Naive thymus-derived CD8-positive, alpha-beta T cell (primary cell): ENCODE data around the gene NLRP7. TPM values are rescaled to one million over a fixed set of nuclear protein-coding genes. Genes with fewer than 3 reads are reported as not detected.
"Not testable (repeated sequence)": the region's sequence is repeated elsewhere in the genome, so short reads cannot be mapped to it uniquely, and the experiment has no call there.

ENCODE experiments used
- ATAC-seq, 2 donors: fragments of 150-1000 bp; cut with Tn5 transposase in 1 of 2; sonication (Bioruptor Pico), chemical (Tn5 transposase) in 1 of 2; 1 replicate in 1 of 2; 2 replicates in 1 of 2; pipeline ENCODE4 v1.10.0; 2021; ENCODE audit warnings: mild to moderate bottlenecking in 2 of 2, moderate library complexity in 2 of 2
- POLR2A ChIA-PET: fragments of 350-600 bp; sonication (Branson Sonifier 250); formaldehyde crosslinking; loops from one replicate; lab custom pipeline; 2021; ENCODE audit warnings: antibody characterized with exemption; lab: Charles Lee
- DNase-seq, 10 donors: peaks; one replicate each; pipeline versions ENCODE4 v3.0.0 to v3.0.0-alpha.2; 2020 to 2022
- H3K27ac Mint-ChIP-seq, 10 donors: one replicate each; pipeline ENCODE4 v1.8.0; 2020 to 2022; ENCODE audit warnings: mild to moderate bottlenecking in 10 of 10, mixed read lengths in 10 of 10, moderate library complexity in 4 of 10, inconsistent platforms in 1 of 10
- H3K27me3 Mint-ChIP-seq, 5 donors: one replicate each; pipeline ENCODE4 v1.8.0; 2021 to 2022; ENCODE audit warnings: mixed read lengths in 5 of 5
- H3K36me3 Mint-ChIP-seq, 3 donors: one replicate each; pipeline ENCODE4 v1.8.0; 2020 to 2022; ENCODE audit warnings: mixed read lengths in 3 of 3, mild to moderate bottlenecking in 2 of 3, inconsistent platforms in 1 of 3
- H3K4me1 Mint-ChIP-seq, 4 donors: one replicate each; pipeline ENCODE4 v1.8.0; 2021 to 2022; ENCODE audit warnings: mixed read lengths in 4 of 4
- H3K4me3 Mint-ChIP-seq, 10 donors: one replicate each; pipeline ENCODE4 v1.8.0; 2020 to 2022; ENCODE audit warnings: mild to moderate bottlenecking in 10 of 10, mixed read lengths in 10 of 10, moderate library complexity in 6 of 10, inconsistent platforms in 1 of 10
- H3K9me3 Mint-ChIP-seq, 9 donors: one replicate each; pipeline ENCODE4 v1.8.0; 2020 to 2022; ENCODE audit warnings: mixed read lengths in 9 of 9, mild to moderate bottlenecking in 3 of 9, inconsistent platforms in 1 of 9, moderate library complexity in 1 of 9
- polyA plus RNA-seq, 3 donors: library from polyadenylated mRNA; unstranded; fragments of 300-500 nt; fragmentation: Illumina TruSeq; gene quantifications; one replicate each; pipeline ENCODE4 v1.2.3, GENCODE V29; 2021
- total RNA-seq, 8 experiments: library from RNA in 2 of 8; stranded (reverse) in 2 of 8; gene quantifications; one replicate each; pipeline ENCODE4 v1.2.3 and lab custom pipeline; 2021 to 2026

The NLRP7 gene
- total RNA-seq (not detected), polyA plus RNA-seq (under 1 TPM in 1 of 3 donors, not detected in 2; 0.09 TPM), total RNA-seq (lab: John Stamatoyannopoulos, UW) (0 to 0.06 (median 0) reads per million in 6 experiments)

- POLR2A ChIA-PET, result no interaction called here
- Mint-ChIP-seq H3K27ac (peak within 1 kb of the TSS in 1 of 10 donors; percentile 44), H3K36me3 (no peaks in the 10 kb centered on the region), H3K4me1 (no peaks in the 10 kb centered on the region), H3K9me3 (no peaks in the 10 kb centered on the region), H3K27me3 (peaks cover 0 to 5% (median 0%) of the 10 kb centered on the region in 5 donors), H3K4me3 (no peak within 1 kb of the TSS)
- ATAC-seq (no peak), DNase-seq (no peak)
These were observed at the start of gene NLRP7 for GRCh38 chr19:54947381-54947780. NLRP7 (minus strand) TSS chr19:54947530.

- Mint-ChIP-seq H3K4me3 (no peak overlapping the region), H3K9me3 (peaks cover 0 to 47% (median 9%) of the 10 kb centered on the region in 9 donors), H3K27ac (no peak overlapping the region), H3K27me3 (peaks cover under 1 to 10% (median 9%) of the 10 kb centered on the region in 5 donors), H3K36me3 (peaks cover 11 to 41% (median 25%) of the 10 kb centered on the region in 3 donors), H3K4me1 (no peaks in the 10 kb centered on the region)
- ATAC-seq (no peak), DNase-seq (no peak)
- POLR2A ChIA-PET, result no interaction called here
These were observed 48.2 kb upstream of the NLRP7 start for GRCh38 chr19:54995561-54995960.

- Mint-ChIP-seq H3K27me3 (peaks cover 0 to 13% (median 4%) of the 10 kb centered on the region in 5 donors), H3K36me3 (peaks cover 4 to 47% (median 34%) of the 10 kb centered on the region in 3 donors), H3K9me3 (peaks cover 0 to 32% (median 7%) of the 10 kb centered on the region in 9 donors)
- H3K27ac Mint-ChIP-seq, POLR2A ChIA-PET, H3K4me3 Mint-ChIP-seq, H3K4me1 Mint-ChIP-seq, DNase-seq, ATAC-seq: not testable (repeated sequence)
These were observed 42.2 kb upstream of the NLRP7 start for GRCh38 chr19:54989531-54989930.

- POLR2A ChIA-PET, H3K27ac Mint-ChIP-seq, H3K4me1 Mint-ChIP-seq, DNase-seq, H3K27me3 Mint-ChIP-seq, H3K4me3 Mint-ChIP-seq, ATAC-seq: not testable (repeated sequence)
- Mint-ChIP-seq H3K36me3 (peaks cover 4 to 43% (median 15%) of the 10 kb centered on the region in 3 donors), H3K9me3 (peaks cover 0 to 11% (median 0%) of the 10 kb centered on the region in 9 donors)
These were observed 35.2 kb upstream of the NLRP7 start for GRCh38 chr19:54982562-54982961.

- POLR2A ChIA-PET, H3K9me3 Mint-ChIP-seq, ATAC-seq, H3K27me3 Mint-ChIP-seq, DNase-seq: not testable (repeated sequence)
- H3K36me3 Mint-ChIP-seq, result peaks cover 0 to 28% (median 4%) of the 10 kb centered on the region in 3 donors
- peak overlapping the region in 9 of 10 donors; percentile 44 to 88 (median 61) for H3K27ac Mint-ChIP-seq
- H3K4me3 Mint-ChIP-seq, result peak overlapping the region; percentile 28 to 78 (median 59)
- peaks cover 3 to 16% (median 15%) of the 10 kb centered on the region in 4 donors for H3K4me1 Mint-ChIP-seq
These were observed 26.1 kb upstream of the NLRP7 start for GRCh38 chr19:54973229-54974090.

- Mint-ChIP-seq H3K4me1 (peaks cover 3 to 16% (median 15%) of the 10 kb centered on the region in 4 donors), H3K36me3 (peaks cover 0 to 16% (median 4%) of the 10 kb centered on the region in 3 donors)
- DNase-seq, H3K4me3 Mint-ChIP-seq, POLR2A ChIA-PET, H3K27me3 Mint-ChIP-seq, ATAC-seq, H3K9me3 Mint-ChIP-seq, H3K27ac Mint-ChIP-seq: not testable (repeated sequence)
These were observed 24.1 kb upstream of the NLRP7 start for GRCh38 chr19:54971446-54971845.

GRCh38 chr19:54969647-54970046 is 22.3 kb upstream of the NLRP7 start:
- no peak for DNase-seq
- peaks cover 0 to 5% (median 0%) of the 10 kb centered on the region in 5 donors for H3K27me3 Mint-ChIP-seq
- POLR2A ChIA-PET, result no interaction called here
- H3K4me1 Mint-ChIP-seq, result peaks cover 3 to 16% (median 14%) of the 10 kb centered on the region in 4 donors
- H3K4me3 Mint-ChIP-seq, result no peak overlapping the region
- H3K36me3 Mint-ChIP-seq, result peaks cover 0 to 11% (median 4%) of the 10 kb centered on the region in 3 donors
- no peak for ATAC-seq
- peaks cover 0 to 4% (median 0%) of the 10 kb centered on the region in 9 donors for H3K9me3 Mint-ChIP-seq
- H3K27ac Mint-ChIP-seq, result peak overlapping the region in 1 of 10 donors; percentile 66

- Mint-ChIP-seq H3K4me1 (no peaks in the 10 kb centered on the region), H3K4me3 (peak overlapping the region in 6 of 10 donors; percentile 9 to 72 (median 18)), H3K36me3 (peaks cover 0 to 11% (median 4%) of the 10 kb centered on the region in 3 donors), H3K27ac (no peak overlapping the region), H3K27me3 (peaks cover 0 to 3% (median 0%) of the 10 kb centered on the region in 5 donors), H3K9me3 (peaks cover 0 to 7% (median 0%) of the 10 kb centered on the region in 9 donors)
- no peak for ATAC-seq
- no peak for DNase-seq
- POLR2A ChIA-PET, result no interaction called here
These were observed 20.3 kb upstream of the NLRP7 start for GRCh38 chr19:54967611-54968010.

GRCh38 chr19:54965055-54965454 is 17.7 kb upstream of the NLRP7 start:
- H3K4me1 Mint-ChIP-seq, H3K27me3 Mint-ChIP-seq, DNase-seq, H3K27ac Mint-ChIP-seq, H3K36me3 Mint-ChIP-seq, H3K4me3 Mint-ChIP-seq, H3K9me3 Mint-ChIP-seq, POLR2A ChIA-PET: not testable (repeated sequence)
- ATAC-seq, result peak; percentile 73 to 74

- ATAC-seq, result peak in 1 of 2 donors; percentile 37
- peaks cover 2 to 22% (median 11%) of the 10 kb centered on the region in 5 donors for H3K27me3 Mint-ChIP-seq
- H3K9me3 Mint-ChIP-seq, result peaks cover 0 to 6% (median 0%) of the 10 kb centered on the region in 9 donors
- POLR2A ChIA-PET, result no interaction called here
- peaks cover 3 to 15% (median 7%) of the 10 kb centered on the region in 4 donors for H3K4me1 Mint-ChIP-seq
- DNase-seq, result no peak
- H3K36me3 Mint-ChIP-seq, result no peaks in the 10 kb centered on the region
- peak overlapping the region in 6 of 10 donors; percentile 7 to 52 (median 22) for H3K4me3 Mint-ChIP-seq
- H3K27ac Mint-ChIP-seq, result peak overlapping the region in 4 of 10 donors; percentile 27 to 52 (median 36)
These were observed 12.5 kb upstream of the NLRP7 start for GRCh38 chr19:54959840-54960239.

- H3K9me3 Mint-ChIP-seq, result peaks cover 0 to 2% (median 0%) of the 10 kb centered on the region in 9 donors
- ATAC-seq, result no peak
- H3K27me3 Mint-ChIP-seq, result peaks cover 2 to 21% (median 14%) of the 10 kb centered on the region in 5 donors
- POLR2A ChIA-PET, result no interaction called here
- DNase-seq, result no peak
- no peak overlapping the region for H3K27ac Mint-ChIP-seq
- no peak overlapping the region for H3K4me3 Mint-ChIP-seq
- H3K36me3 Mint-ChIP-seq, result no peaks in the 10 kb centered on the region
- H3K4me1 Mint-ChIP-seq, result peaks cover 3 to 15% (median 7%) of the 10 kb centered on the region in 4 donors
These were observed 8.0 kb upstream of the NLRP7 start for GRCh38 chr19:54955376-54955775.

GRCh38 chr19:54953345-54953713 is 6.0 kb upstream of the NLRP7 start:
- H3K36me3 Mint-ChIP-seq, ATAC-seq: not testable (repeated sequence)

More at GRCh38 chr19:54953345-54953713, 6.0 kb upstream of the NLRP7 start:
- H3K27ac Mint-ChIP-seq, H3K9me3 Mint-ChIP-seq, POLR2A ChIA-PET, H3K4me3 Mint-ChIP-seq, DNase-seq, H3K4me1 Mint-ChIP-seq: not testable (repeated sequence)
- peaks cover 2 to 14% (median 6%) of the 10 kb centered on the region in 5 donors for H3K27me3 Mint-ChIP-seq
